ENCODE results near the gene TOMM7.
"Not testable (repeated sequence)": the region's sequence is repeated elsewhere in the genome, so short reads cannot be mapped to it uniquely, and the experiment has no call there.

The TOMM7 gene

GRCh38 chr7:22845221-22845834 lies 22.7 kb upstream of the TOMM7 start:
- no peak overlapping the region for H3K4me3 ChIP-seq (ENCODE audit: low read depth, low read length)
- TF ChIP-seq CTCF (IDR thresholded peaks at IDR 0.05; ENCODE audit: borderline replicate concordance, insufficient read depth, low read depth, low read length): no peak

- no peak for TF ChIP-seq CTCF (IDR thresholded peaks at IDR 0.05; ENCODE audit: borderline replicate concordance, insufficient read depth, low read depth, low read length)
- no peak overlapping the region for H3K4me3 ChIP-seq (ENCODE audit: low read depth, low read length)
These were observed 21.1 kb upstream of the TOMM7 start for GRCh38 chr7:22843681-22844309.

- no peak for TF ChIP-seq CTCF (IDR thresholded peaks at IDR 0.05; ENCODE audit: borderline replicate concordance, insufficient read depth, low read depth, low read length)
- H3K4me3 ChIP-seq (ENCODE audit: low read depth, low read length): no peak overlapping the region
These were observed 20.3 kb upstream of the TOMM7 start for GRCh38 chr7:22842973-22843372.

- H3K4me3 ChIP-seq (ENCODE audit: low read depth, low read length): no peak overlapping the region
- TF ChIP-seq CTCF (IDR thresholded peaks at IDR 0.05; ENCODE audit: borderline replicate concordance, insufficient read depth, low read depth, low read length): no peak
These were observed 19.8 kb upstream of the TOMM7 start for GRCh38 chr7:22842383-22842941.

- no peak for TF ChIP-seq CTCF (IDR thresholded peaks at IDR 0.05; ENCODE audit: borderline replicate concordance, insufficient read depth, low read depth, low read length)
- H3K4me3 ChIP-seq (ENCODE audit: low read depth, low read length): no peak overlapping the region
These were observed 19.3 kb upstream of the TOMM7 start for GRCh38 chr7:22841954-22842353.

GRCh38 chr7:22837308-22837707 lies 14.7 kb upstream of the TOMM7 start:
- H3K4me3 ChIP-seq (ENCODE audit: low read depth, low read length): no peak overlapping the region
- TF ChIP-seq CTCF (IDR thresholded peaks at IDR 0.05; ENCODE audit: borderline replicate concordance, insufficient read depth, low read depth, low read length): no peak

- H3K4me3 ChIP-seq (ENCODE audit: low read depth, low read length): not testable (repeated sequence)
These were observed 13.9 kb upstream of the TOMM7 start for GRCh38 chr7:22836506-22836905.
